GM18502 (cell line): ENCODE data around the gene TRMT10B.
"Not testable (repeated sequence)": the region's sequence is repeated elsewhere in the genome, so short reads cannot be mapped to it uniquely, and the experiment has no call there.

Source experiments
- ATAC-seq: cut with Tn5 transposase; IDR thresholded peaks from one replicate; pipeline ENCODE4 v1.9.1; 2021; ENCODE audit warnings: mild to moderate bottlenecking; ENCODE audit not compliant: unreplicated experiment, poor library complexity

TRMT10B gene

DNA sequence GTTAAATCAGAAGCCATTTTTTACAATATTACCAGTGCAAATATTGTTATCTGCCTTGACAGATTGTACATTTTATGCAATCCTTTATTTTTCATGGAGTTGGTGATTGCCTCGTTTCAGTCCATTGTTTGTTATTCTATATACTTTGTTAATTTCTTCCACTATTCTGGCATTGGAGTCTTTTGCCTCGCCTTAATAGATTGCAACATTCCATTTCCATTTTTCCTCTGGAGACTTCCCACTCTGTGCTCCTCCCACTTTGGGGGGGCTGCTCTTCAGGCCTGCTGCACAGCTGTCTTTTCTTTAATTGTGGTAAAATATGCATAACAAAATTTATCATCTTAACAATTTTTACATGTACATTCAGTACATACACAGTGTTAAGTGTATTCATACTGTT, 42.6 kb downstream of the TRMT10B start:
- no peak for ATAC-seq

DNA sequence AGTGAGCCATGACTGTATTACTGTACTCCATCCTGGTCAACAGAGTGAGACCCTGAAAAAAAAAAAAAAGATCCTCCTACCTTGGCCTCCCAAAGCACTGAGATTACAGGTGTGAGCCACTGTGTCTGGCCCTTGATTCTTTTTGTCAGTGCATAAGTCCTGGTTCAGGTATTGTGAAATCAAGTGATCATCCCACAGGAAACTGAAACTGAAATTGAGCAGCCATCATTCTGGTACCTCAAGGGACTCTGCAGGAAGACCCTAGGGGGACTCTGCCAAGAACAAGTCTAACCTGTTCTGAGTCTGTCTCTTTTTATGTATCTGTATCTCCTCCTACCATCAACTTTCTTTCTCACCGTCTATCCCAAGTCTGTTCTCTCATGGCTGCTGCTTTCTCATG, 45.1 kb downstream of the TRMT10B start:
- ATAC-seq = no peak

- ATAC-seq = peak; percentile 80
Observed at GRCh38 chr9:37800631-37801286, 47.2 kb downstream of the TRMT10B start, which contains the start of gene DCAF10. Gene DCAF10 (plus strand): TSS chr9:37800797. CDS start chr9:37800867, 70 bp downstream.

DNA sequence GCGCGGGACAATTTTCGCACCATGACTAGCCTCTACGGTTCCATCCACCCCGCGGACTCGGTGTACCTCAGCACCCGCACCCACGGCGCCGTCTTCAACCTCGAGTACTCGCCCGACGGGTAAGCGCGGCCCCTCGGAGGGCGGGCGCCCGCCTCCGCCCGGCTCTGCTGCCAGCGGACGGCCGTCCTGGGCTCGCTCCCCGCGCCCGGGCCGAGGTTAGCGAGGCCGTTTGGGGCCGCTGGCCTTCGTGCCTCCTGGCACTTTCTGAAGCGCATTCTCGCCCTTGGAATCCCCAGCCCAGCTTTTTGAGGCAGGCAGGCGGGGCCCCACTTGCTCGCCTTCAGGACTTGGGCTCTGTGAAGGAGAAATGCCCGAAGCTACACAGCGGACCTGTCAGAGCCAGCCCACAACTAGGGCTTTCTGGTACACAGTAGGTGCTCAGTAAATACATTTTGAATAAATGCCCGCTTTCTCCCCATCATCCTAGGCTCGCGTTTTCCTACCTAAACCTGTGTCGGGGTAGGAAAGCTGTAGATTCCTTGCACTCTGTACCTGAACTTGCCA, 47.8 kb downstream of the TRMT10B start:
- peak; percentile 37 for ATAC-seq

DNA sequence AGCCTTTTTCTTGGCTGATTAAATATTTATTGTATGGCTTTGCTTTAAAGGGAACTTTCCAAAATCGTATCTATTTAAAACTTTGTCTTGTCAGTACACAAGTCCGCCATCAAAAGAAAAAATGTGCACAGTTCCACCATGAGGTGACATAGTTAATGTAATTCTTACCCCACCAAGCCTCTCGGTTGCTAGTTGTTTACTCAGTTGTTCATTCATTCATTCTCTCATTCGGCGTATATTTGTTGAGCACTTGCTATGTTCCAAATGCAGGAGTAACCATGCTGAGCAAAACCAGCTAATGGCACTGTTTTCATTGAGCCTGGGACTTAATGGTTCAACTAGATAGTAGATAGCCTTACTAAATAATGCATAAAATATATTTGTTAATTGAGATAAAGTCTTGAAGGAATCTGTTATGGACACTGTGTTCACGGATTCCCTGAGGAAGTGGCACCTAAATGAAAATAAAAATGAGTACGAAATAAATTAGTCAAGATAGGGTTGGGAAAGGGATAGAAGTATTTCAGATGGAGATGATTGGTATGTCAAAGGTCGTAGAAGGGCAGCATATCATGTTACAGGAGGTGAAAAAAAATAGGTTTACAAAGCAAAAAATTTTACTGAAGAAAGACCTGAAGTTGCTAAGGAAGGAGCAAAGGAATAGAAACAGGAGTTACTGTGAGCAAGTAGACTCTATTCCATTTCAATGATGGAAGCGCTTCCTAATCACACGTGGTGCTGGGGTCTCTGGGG, 48.5 kb downstream of the TRMT10B start:
- no peak for ATAC-seq

DNA sequence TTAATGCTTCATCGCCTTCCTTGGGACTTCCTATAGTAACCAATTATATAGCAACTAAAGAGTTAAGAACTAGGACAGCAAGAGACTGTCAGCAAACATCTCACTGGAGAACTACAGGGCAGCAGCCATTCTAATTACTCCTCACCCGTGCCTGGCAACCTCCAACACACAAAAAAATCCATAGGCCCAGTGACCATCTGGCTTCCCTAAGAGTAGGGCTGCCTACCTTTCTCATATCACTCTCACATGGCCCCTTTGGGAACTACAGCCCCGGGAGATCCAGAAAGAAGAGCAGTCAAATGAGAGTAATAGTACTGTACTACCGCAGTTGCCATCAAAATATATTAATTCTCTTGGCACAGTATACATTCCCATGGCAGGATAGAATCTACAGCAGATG, 52.7 kb downstream of the TRMT10B start:
- no peak for ATAC-seq

- not testable (repeated sequence) for ATAC-seq
Observed at GRCh38 chr9:37809676-37810075, 56.1 kb downstream of the TRMT10B start.

GRCh38 chr9:37811906-37812476, 58.4 kb downstream of the TRMT10B start:
- ATAC-seq = no peak

DNA sequence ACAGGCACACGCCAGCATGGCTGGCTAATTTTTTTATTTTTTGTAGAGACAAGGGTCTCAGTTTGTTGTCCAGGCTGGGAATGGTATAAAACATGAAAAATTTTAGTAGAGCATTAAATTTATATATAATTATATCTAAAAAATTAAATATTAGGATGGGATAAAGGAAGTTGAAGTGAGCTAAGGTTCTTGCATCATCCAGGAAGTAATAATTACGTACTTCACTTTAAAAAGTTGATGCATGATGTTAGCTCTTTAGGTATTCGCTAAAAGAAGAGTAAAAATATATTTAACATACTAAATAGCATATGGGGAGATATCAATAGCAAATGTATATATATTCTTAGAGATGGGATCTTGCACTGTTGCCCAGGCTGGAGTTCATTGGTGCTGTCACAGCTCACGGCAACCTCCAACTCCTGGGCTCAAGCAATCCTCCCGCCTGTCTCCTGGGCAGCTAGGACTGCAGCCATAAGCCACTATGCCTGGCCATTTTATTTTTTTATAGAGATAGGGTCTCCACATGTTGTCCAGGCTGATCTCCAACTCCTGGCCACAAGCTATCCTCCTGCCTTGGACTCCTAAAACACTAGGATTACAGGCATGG, 59.3 kb downstream of the TRMT10B start:
- no peak for ATAC-seq

- no peak for ATAC-seq
Observed at GRCh38 chr9:37818849-37819248, 65.2 kb downstream of the TRMT10B start.

DNA sequence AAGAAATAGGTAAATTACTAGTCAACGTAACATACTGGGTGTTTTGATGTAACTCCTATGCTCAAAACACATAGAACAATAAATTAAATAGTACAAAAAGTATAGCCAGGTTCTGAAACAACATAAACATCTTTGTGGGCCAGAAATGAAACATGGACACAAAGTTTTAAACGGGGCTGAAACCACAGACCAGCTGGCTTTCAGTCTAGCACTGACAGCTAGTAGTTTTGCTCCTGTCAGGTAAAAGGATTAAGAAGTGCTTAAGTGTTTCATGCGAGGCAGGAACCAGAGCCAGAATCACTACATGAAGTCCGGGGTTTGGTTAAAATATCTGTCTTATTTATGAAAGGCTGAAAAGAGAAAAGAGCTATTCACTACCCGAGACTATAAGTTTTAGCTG, 66.5 kb downstream of the TRMT10B start:
- peak; percentile 64 for ATAC-seq

DNA sequence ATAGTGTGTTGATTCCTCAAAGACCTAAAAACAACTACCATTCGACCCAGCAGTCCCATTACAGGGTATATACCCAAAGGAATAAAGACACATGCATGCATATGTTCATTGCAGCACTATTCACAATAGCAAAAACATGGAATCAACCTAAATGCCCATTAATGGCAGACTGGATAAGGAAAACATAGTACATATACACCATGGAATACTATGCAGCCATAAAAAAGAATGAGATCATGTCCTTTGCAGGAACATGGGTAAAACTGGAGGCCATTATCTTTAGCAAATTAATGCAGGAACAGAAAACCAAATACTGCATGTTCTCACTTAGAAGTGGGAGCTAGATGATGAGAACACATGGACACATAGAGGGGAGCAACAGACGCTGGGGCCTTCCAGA, 71.6 kb downstream of the TRMT10B start:
- ATAC-seq = not testable (repeated sequence)

GRCh38 chr9:37827483-37828165, 74.0 kb downstream of the TRMT10B start:
- no peak for ATAC-seq
